BLaER1 treated with 17β-estradiol and CSF1 and Interleukin-3, amounts not matched to agents 10 nM and 100 nM (cell line): ENCODE measurements around the gene DMD.

Source experiments
- H3K27ac ChIP-seq, 11 experiments: shearing (Covaris generic); formaldehyde crosslinking; 2 replicates each; pipeline ENCODE4 v1.8.1; 2022
- H3K27me3 ChIP-seq, 11 experiments: shearing (Covaris generic); formaldehyde crosslinking; 2 replicates each; pipeline ENCODE4 v1.8.1; 2022
- H3K36me3 ChIP-seq, 11 experiments: shearing (Covaris generic); formaldehyde crosslinking; 2 replicates each; pipeline ENCODE4 v1.8.1; 2022
- H3K4me1 ChIP-seq, 10 experiments: shearing (Covaris generic); formaldehyde crosslinking; 2 replicates each; pipeline ENCODE4 v1.8.1; 2022
- H3K4me2 ChIP-seq, 11 experiments: shearing (Covaris generic); formaldehyde crosslinking; 2 replicates each; pipeline ENCODE4 v1.8.1; 2022
- H3K4me3 ChIP-seq, 10 experiments: shearing (Covaris generic); formaldehyde crosslinking; 2 replicates each; pipeline ENCODE4 v1.8.1; 2022
- H3K9ac ChIP-seq, 11 experiments: shearing (Covaris generic); formaldehyde crosslinking; 2 replicates each; pipeline ENCODE4 v1.8.1; 2022
- H3K9me3 ChIP-seq, 11 experiments: shearing (Covaris generic); formaldehyde crosslinking; replicated peaks in 1 of 11; 2 replicates each; pipeline ENCODE4 v1.8.1; 2022
- H4K20me1 ChIP-seq, 11 experiments: shearing (Covaris generic); formaldehyde crosslinking; 2 replicates each; pipeline ENCODE4 v1.8.1; 2022
- Cebpa-rat ChIP-seq, 11 experiments: shearing (Covaris generic); IDR thresholded peaks; 2 replicates each; pipeline ENCODE4 v1.8.1; 2022

Gene DMD

GRCh38 chrX:31921236-31921635 lies 1290.1 kb downstream of the DMD start:
- TF ChIP-seq Cebpa-rat (IDR thresholded peaks at IDR 0.05) = no peak
- Histone ChIP-seq H3K4me1 (no peaks in the 10 kb centered on the region), H3K9me3 (no peaks in the 10 kb centered on the region), H3K27me3 (no peaks in the 10 kb centered on the region), H4K20me1 (no peaks in the 10 kb centered on the region), H3K4me3 (no peak overlapping the region), H3K36me3 (no peaks in the 10 kb centered on the region), H3K27ac (no peak overlapping the region), H3K4me2 (no peak overlapping the region), H3K9ac (no peak overlapping the region)

DNA sequence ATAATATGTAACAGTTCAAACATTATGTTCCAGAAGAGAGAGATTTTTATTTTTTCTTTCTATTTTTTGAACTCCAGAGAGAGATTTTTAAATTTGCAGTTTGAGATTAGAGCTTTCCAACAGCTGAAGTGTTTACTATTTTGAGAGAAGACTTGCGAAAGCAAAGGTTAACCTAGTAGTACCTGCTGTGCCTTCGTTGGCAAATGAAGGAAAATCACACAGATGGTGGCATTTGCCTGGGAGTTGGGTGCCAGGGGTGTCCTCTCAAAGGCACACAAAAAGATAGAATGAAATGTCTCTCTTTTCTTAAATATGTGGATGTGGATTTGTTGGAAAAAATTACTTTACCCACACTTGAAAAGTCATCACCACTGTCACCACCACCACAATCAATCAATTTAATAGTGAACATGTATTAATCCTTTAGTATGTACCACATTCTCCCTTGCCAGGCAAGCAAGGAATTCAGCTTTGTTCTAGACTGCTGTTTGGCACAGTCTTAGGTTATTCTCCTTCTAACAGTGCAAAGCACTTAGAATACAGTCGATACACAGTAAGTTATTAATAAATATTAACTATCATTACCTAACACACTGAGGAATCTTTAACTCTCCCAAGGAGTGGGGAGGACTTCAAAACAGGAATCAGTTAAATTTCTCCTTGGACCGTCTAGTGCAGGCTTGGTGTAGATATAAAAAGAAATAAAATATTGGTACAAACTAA lies 1301.3 kb downstream of the DMD start:
- Histone ChIP-seq H3K9me3 (peaks cover 0 to 11% (median 4%) of the 10 kb centered on the region in 11 experiments; a peak in 3 of 22 replicates), H3K4me3 (no peak overlapping the region), H3K4me2 (no peak overlapping the region), H3K9ac (no peak overlapping the region), H3K4me1 (no peaks in the 10 kb centered on the region), H4K20me1 (no peaks in the 10 kb centered on the region), H3K36me3 (no peaks in the 10 kb centered on the region), H3K27ac (no peak overlapping the region), H3K27me3 (peaks cover 0 to 9% (median 0%) of the 10 kb centered on the region in 11 experiments; a peak in 1 of 22 replicates)
- no peak for TF ChIP-seq Cebpa-rat (IDR thresholded peaks at IDR 0.05)

DNA sequence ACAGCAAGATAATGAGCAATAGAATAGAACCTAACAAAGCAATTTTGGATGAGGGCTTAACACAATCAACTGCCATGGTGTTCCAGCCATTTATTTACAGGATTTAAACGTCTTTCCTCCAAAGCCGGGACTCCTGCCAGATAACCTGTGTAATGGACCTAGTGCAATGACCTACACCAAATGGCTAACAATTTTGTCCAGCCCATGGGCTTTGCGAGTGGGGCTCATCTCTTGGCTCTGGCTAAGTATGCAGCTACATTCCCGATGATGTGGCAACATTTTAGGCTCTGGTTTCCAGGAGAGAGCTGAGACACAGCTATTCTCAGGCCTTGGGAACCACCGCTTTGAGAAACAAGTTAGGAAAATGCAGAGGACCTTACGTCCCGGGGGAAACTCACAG lies 1317.2 kb downstream of the DMD start:
- Histone ChIP-seq H3K27me3 (peaks cover 0 to 24% (median 2%) of the 10 kb centered on the region in 11 experiments; a peak in 8 of 22 replicates), H3K9ac (no peak overlapping the region), H3K9me3 (no peaks in the 10 kb centered on the region), H3K4me3 (no peak overlapping the region), H3K4me2 (peak overlapping the region in 1 of 11 experiments; percentile 5; a peak in 1 of 22 replicates), H3K4me1 (peaks cover 0 to 4% (median 0%) of the 10 kb centered on the region in 10 experiments; a peak in 2 of 20 replicates), H4K20me1 (no peaks in the 10 kb centered on the region), H3K36me3 (no peaks in the 10 kb centered on the region), H3K27ac (no peak overlapping the region)
- no peak for TF ChIP-seq Cebpa-rat (IDR thresholded peaks at IDR 0.05)

DNA sequence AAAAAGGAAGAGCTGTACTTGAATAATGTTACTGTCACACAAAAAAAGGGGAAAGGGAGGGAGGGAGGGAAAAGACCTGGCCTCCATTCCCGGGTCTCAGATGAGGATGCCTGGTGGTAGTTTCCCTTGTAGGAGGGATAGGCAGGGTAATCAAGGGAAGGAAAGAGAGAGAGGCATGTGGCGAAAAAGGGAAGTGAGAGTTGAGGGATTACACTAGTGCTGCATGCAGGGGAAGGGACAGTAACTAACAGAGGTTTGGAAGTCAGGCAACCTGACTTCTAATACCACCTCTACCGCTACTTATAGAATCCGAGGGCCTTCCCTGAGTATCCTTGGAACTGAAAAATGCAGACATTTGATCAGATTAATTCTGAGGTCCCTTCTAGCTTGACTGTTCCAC lies 1317.8 kb downstream of the DMD start:
- peak overlapping the region in 1 of 11 experiments; percentile 5; a peak in 1 of 22 replicates for H3K4me2 ChIP-seq
- H3K9me3 ChIP-seq = no peaks in the 10 kb centered on the region
- peaks cover 0 to 4% (median 0%) of the 10 kb centered on the region in 10 experiments; a peak in 2 of 20 replicates for H3K4me1 ChIP-seq
- H3K27ac ChIP-seq = no peak overlapping the region
- H4K20me1 ChIP-seq = no peaks in the 10 kb centered on the region
- no peaks in the 10 kb centered on the region for H3K36me3 ChIP-seq
- H3K4me3 ChIP-seq = no peak overlapping the region
- no peak overlapping the region for H3K9ac ChIP-seq
- H3K27me3 ChIP-seq = peaks cover 0 to 27% (median 4%) of the 10 kb centered on the region in 11 experiments; a peak in 9 of 22 replicates
- TF ChIP-seq Cebpa-rat (IDR thresholded peaks at IDR 0.05) = no peak

GRCh38 chrX:31889088-31889487 lies 1322.3 kb downstream of the DMD start:
- peaks cover 0 to 4% (median 0%) of the 10 kb centered on the region in 10 experiments; a peak in 2 of 20 replicates for H3K4me1 ChIP-seq
- H3K9me3 ChIP-seq = no peaks in the 10 kb centered on the region
- no peak overlapping the region for H3K27ac ChIP-seq
- no peak overlapping the region for H3K4me3 ChIP-seq
- H3K4me2 ChIP-seq = no peak overlapping the region
- no peak overlapping the region for H3K9ac ChIP-seq
- H4K20me1 ChIP-seq = no peaks in the 10 kb centered on the region
- no peak for TF ChIP-seq Cebpa-rat (IDR thresholded peaks at IDR 0.05)
- H3K27me3 ChIP-seq = peaks cover 5 to 43% (median 17%) of the 10 kb centered on the region in 11 experiments; a peak in 17 of 22 replicates
- no peaks in the 10 kb centered on the region for H3K36me3 ChIP-seq

- Histone ChIP-seq H3K27me3 (peaks cover 5 to 35% (median 17%) of the 10 kb centered on the region in 11 experiments; a peak in 17 of 22 replicates), H3K9me3 (no peaks in the 10 kb centered on the region), H3K4me2 (no peak overlapping the region), H3K4me1 (no peaks in the 10 kb centered on the region), H3K27ac (no peak overlapping the region), H3K36me3 (no peaks in the 10 kb centered on the region), H4K20me1 (no peaks in the 10 kb centered on the region), H3K4me3 (no peak overlapping the region), H3K9ac (no peak overlapping the region)
- TF ChIP-seq Cebpa-rat (IDR thresholded peaks at IDR 0.05) = no peak
Observed at GRCh38 chrX:31884535-31884934, 1326.8 kb downstream of the DMD start.

GRCh38 chrX:31872007-31872406 lies 1339.3 kb downstream of the DMD start:
- Histone ChIP-seq H3K9ac (no peak overlapping the region), H3K4me3 (no peak overlapping the region), H3K36me3 (no peaks in the 10 kb centered on the region), H4K20me1 (no peaks in the 10 kb centered on the region), H3K27me3 (peaks cover 5 to 39% (median 9%) of the 10 kb centered on the region in 11 experiments; a peak in 13 of 22 replicates), H3K4me2 (no peak overlapping the region), H3K27ac (no peak overlapping the region), H3K4me1 (peaks cover 0 to 20% (median 0%) of the 10 kb centered on the region in 10 experiments; a peak in 6 of 20 replicates), H3K9me3 (no peaks in the 10 kb centered on the region)
- TF ChIP-seq Cebpa-rat (IDR thresholded peaks at IDR 0.05) = no peak

DNA sequence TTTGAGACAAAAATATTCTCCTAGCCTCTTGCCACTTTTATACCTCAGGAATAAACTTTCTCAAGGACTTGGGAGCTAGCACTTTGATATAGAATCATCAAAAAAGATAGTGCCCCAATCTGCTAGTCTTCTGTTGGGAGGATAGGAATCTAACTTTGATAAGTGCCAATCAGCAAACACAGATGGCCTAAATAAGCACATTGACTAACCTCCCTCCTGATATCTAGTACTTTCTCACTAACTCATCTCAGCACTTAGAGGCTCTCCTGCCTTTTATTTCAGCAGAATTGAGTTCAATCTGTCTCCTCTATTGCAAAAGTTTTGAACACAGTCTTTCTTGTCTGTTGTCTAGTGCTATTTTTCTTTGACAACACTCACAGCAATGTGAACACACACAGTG lies 1341.1 kb downstream of the DMD start:
- no peak for TF ChIP-seq Cebpa-rat (IDR thresholded peaks at IDR 0.05)
- H3K4me1 ChIP-seq = peaks cover 0 to 20% (median 0%) of the 10 kb centered on the region in 10 experiments; a peak in 6 of 20 replicates
- H3K4me2 ChIP-seq = no peak overlapping the region
- H3K36me3 ChIP-seq = no peaks in the 10 kb centered on the region
- H3K4me3 ChIP-seq = no peak overlapping the region
- no peak overlapping the region for H3K27ac ChIP-seq
- H3K9me3 ChIP-seq = no peaks in the 10 kb centered on the region
- no peaks in the 10 kb centered on the region for H4K20me1 ChIP-seq
- no peak overlapping the region for H3K9ac ChIP-seq
- peaks cover 5 to 45% (median 9%) of the 10 kb centered on the region in 11 experiments; a peak in 13 of 22 replicates for H3K27me3 ChIP-seq

- TF ChIP-seq Cebpa-rat (IDR thresholded peaks at IDR 0.05) = no peak
- Histone ChIP-seq H4K20me1 (no peaks in the 10 kb centered on the region), H3K27me3 (no peaks in the 10 kb centered on the region; a peak in 1 of 22 replicates), H3K9ac (no peak overlapping the region), H3K27ac (no peak overlapping the region), H3K9me3 (peaks cover 0 to 7% (median 0%) of the 10 kb centered on the region in 11 experiments; a peak in 2 of 22 replicates), H3K4me1 (no peaks in the 10 kb centered on the region), H3K4me2 (no peak overlapping the region), H3K4me3 (no peak overlapping the region), H3K36me3 (no peaks in the 10 kb centered on the region)
Observed at GRCh38 chrX:31860686-31861085, 1350.7 kb downstream of the DMD start.
